GM10266 (cell line): ENCODE data around the gene NTF3.

Experiments used
- DNase-seq: peaks from one replicate; pipeline ENCODE4 v3.0.0; 2012; ENCODE audit errors: extremely low spot score
- TF ChIP-seq, protein P1 (sequence below): IDR thresholded peaks from 2 replicates; pipeline ENCODE4 v1.5.1; 2012; ENCODE audit warnings: mild to moderate bottlenecking, low read depth; ENCODE audit not compliant: control insufficient read depth, insufficient read depth; ENCODE audit errors: missing control alignments

NTF3 gene

DNA sequence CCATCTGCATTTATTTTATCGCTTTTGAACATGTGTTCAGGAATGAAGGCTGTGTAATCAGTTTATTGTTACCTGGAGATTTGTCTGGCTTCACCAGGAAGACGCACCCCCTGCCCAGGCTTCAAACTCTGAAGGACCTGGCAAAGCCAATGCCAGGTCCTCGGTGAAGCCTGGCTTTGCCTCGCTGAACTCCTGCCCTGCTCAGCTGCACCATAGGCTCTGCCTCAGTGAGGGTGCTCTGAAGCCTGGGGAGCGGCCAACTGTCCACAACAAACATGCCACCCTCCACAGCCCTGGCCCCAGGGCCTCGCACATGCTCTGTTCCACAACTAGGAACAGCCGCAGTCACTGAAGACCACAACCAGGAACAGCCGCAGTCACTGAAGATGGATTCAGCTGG is 66.9 kb downstream of the NTF3 start:
- no peak for DNase-seq
- TF ChIP-seq, protein P1, sequence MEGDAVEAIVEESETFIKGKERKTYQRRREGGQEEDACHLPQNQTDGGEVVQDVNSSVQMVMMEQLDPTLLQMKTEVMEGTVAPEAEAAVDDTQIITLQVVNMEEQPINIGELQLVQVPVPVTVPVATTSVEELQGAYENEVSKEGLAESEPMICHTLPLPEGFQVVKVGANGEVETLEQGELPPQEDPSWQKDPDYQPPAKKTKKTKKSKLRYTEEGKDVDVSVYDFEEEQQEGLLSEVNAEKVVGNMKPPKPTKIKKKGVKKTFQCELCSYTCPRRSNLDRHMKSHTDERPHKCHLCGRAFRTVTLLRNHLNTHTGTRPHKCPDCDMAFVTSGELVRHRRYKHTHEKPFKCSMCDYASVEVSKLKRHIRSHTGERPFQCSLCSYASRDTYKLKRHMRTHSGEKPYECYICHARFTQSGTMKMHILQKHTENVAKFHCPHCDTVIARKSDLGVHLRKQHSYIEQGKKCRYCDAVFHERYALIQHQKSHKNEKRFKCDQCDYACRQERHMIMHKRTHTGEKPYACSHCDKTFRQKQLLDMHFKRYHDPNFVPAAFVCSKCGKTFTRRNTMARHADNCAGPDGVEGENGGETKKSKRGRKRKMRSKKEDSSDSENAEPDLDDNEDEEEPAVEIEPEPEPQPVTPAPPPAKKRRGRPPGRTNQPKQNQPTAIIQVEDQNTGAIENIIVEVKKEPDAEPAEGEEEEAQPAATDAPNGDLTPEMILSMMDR = no peak

DNA sequence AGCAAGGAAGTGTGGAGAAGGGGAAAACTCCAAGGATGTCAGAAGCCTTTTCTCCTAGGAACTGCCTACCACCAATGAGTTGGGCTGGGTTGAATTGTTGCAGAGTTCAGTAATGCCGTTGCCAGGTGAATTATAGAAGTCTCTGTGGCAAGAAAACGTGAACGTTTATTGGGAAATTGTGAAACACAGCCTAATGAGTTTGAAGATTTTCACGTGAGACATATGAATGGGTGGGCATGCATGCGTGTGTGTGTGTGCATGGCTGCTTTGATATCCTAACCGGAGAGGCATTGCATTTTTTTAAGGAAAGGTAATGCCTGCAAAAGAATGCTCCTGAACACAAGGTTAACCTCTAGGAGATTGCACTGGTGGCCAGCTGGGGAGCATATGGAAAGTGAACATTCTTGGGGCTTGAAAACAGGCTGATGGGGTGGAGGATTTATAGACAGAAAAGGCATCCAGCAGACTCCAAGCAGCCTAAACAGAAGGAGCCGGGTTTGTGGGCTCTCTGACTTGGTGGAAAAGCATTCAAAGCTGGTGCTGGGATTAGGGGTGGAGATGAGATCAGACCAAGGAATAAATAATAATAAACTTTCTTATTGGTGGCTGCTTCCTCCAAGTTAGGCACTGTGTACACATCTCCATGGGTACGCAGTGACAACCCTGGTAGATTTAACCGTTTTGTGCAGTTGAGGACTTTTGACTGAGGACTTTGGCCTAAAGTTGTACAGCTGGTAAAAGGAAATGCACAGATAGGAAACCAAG is 67.8 kb downstream of the NTF3 start:
- DNase-seq = no peak
- TF ChIP-seq, protein P1 = no peak

DNA sequence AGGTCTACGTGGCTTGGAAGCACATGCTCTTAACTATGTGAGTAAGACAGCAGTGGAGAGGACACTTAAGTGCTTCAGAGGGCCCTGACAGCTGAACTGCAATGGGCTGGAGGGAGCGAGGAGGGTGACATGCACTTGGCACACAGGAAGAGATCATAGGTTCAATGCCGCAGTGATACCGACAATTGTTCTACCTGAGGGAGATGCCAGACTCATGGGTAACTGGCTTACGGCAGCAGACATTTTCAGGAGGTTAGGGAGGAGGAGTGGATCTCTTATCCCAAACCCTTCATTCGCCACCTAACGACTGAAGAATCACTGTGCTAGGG is 68.4 kb downstream of the NTF3 start:
- DNase-seq = no peak
- TF ChIP-seq, protein P1 = no peak

DNA sequence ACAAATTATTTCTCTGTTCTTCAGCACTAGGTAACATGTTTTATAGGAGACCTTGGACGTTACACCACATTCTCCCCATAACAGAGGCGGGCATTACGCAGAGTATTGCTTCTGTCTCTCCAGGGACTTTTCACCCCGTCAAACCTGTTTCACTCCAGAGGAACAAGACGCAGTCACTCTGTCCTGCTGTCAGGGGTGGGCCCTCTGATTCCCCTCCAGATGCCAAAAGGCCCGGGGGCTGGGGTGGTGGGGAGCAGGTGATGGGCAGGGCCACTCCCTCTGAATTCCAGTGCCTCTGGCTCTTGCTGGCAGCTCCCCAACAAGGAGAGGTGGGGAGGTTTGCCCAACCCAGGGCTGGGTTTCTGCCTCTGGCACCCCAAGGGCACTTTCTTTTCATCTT is 71.9 kb downstream of the NTF3 start:
- DNase-seq = no peak

DNA sequence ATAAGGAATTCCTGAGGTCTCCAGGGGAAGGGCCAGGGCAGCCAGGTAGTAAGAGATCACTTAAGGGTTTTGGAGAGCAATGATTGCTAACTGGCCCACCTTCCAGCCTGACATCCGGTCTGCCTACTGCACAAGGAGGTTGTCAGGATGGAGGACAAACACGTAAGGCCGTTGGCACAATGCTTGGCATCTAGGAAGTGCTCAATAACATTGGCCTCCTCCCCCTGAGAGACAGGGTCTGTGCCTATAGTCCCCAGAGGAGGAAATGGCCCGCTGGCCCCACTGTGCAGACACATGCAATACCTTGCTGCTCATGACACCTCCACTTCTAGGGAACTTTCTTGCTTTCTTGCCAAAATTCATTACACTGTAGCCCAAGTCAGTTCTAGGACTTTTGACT is 73.2 kb downstream of the NTF3 start:
- no peak for DNase-seq
- TF ChIP-seq, protein P1 = no peak

More for the DNA sequence above, 71.9 kb downstream of the NTF3 start:
- TF ChIP-seq, protein P1 = no peak

DNA sequence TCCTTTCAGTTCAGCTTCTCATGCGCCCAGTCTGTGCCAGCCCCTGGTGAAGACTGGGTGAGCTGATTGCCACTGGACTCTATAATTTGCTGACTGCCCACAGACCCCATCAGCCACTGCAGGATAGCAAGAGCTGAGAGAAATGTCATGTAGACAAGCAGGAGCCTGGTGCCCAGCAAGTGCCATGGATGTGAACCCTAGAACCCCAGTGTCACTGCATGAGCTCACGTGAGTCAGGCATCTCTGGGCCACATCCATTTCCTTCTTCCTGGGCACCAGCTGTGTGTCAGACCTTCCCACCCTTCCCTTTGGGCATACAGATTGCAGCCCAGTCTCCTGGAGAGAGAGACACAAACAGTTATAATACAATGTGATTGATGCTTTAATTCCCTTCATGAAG is 73.8 kb downstream of the NTF3 start:
- DNase-seq = no peak
- TF ChIP-seq, protein P1 = no peak

DNA sequence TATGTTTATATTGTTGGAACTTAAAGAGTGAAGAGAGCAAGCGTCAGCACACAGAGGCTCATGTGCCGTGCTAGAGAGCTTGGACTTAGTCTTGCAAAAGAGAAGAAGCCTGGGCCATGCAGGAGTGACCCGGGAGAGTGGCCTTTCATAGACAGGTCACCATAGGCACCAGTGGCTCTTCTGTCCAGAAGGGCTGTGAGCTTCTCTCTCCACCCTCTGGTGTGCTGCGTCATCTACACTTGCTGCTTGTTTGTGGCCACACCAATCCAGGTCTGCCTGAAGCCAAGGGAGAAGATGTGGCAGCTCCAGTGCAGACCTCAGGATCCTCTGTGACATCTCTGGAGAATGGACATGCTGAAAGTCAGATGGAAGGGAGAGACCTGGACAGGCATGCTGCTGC is 74.4 kb downstream of the NTF3 start:
- TF ChIP-seq, protein P1 = no peak
- no peak for DNase-seq
